Activated CD4-positive, alpha-beta T cell treated with anti-CD3 and anti-CD28 coated beads for 24 hours (primary cell): ENCODE results near the gene WDR33.
"Not testable (repeated sequence)": the region's sequence is repeated elsewhere in the genome, so short reads cannot be mapped to it uniquely, and the experiment has no call there.

Source experiments
- DNase-seq, 2 donors: peaks; one replicate each; pipeline ENCODE4 v3.0.0-alpha.2; 2020; ENCODE audit warnings: low read depth in 2 of 2

The WDR33 gene

DNA sequence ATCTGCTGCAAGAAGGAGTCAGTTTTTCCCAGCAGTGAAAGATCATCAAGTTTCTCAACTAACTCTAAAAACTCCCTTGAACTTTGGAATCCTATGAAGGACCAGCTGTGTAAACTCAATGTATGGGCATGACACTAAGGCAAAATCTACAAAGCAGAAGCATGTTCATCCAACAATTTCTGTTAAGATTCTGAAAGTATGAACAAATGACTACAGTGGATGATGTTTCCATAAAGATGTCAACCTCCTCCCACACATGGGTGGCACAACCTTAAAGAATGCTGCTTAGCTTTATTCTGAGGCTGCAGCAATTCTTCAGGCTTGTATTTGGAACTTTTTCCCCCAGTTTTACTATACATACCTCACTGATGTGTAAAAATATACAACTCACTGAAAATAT is 47.2 kb downstream of the WDR33 start:
- DNase-seq, result no peak

DNA sequence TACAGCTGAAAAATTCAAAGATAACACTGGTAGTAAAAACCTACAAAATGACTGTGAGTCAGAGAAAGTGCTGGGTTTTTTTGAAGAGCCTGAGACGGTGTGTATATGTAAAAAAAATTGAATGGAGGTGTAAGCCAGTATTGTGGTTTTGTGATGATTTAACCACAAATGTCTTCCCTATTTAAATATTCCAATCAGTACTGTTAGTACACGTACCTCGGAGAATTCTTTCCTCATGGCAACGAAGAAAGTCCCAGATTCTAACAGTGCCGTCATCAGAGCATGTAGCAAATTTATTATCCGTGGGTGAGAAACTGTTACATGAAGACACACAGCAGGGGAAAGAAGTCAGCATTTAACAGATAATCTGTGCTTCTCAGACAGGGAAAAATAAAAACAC is 48.1 kb downstream of the WDR33 start:
- no peak for DNase-seq

- no peak for DNase-seq
Observed at GRCh38 chr2:127762441-127762840, 48.5 kb downstream of the WDR33 start.

DNA sequence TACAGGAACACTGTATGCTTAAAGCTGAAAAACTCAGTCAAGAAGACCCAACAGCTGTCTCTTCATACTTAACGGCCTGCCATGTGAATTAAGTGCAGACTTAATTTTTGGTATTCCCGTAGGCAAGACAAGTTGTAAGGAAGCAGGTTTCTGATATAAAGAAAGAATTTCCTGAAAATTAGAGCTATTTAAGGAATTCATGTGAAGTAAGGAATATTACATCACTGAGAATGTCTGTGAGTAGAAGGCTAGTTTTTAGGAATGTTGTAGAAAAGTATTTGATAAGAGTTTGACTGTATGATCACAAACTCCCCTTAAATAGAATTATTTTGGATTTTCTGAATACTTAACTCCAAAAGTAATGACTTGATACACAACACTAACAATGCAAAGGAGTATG is 51.0 kb downstream of the WDR33 start:
- DNase-seq, result no peak

DNA sequence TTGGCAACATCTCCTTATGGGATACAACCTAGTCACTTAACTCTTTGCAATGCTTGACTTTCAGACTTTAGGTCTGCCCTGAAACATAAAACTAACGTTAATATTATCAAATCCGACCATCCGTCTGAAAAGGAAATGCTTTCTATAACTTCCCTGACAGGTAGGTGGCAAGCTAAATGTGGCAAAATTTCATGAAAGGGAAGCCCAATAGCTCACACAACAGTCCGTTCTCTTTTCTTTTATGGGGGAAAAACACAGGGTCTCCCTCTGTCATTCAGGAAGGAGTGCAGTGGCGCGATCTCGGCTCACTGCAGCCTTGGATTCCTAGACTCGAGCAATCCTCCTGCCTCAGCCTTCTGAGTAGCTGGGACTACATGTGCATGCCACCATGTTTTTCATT is 56.8 kb downstream of the WDR33 start:
- DNase-seq, result no peak

DNA sequence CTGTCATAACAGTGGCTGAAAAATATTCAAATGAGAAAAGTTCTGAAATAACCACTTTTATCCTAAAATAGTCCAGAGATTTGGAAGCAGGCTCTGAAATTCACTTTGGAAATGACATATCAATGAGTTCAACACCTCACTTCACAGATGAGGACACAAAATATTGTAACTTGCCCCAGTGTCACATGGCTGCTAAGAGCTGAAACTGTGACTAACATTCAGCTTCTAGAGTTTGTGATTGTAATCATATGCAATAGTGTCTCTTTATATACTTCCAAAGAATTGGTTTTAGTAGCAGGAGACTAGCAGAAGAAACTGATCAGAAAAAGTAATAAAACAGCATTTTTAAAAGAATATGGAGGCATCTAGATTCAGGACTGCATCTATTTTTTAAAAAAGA is 57.6 kb downstream of the WDR33 start:
- DNase-seq, result no peak

- DNase-seq, result not testable (repeated sequence)
Observed at GRCh38 chr2:127749537-127749936, 61.4 kb downstream of the WDR33 start.

DNA sequence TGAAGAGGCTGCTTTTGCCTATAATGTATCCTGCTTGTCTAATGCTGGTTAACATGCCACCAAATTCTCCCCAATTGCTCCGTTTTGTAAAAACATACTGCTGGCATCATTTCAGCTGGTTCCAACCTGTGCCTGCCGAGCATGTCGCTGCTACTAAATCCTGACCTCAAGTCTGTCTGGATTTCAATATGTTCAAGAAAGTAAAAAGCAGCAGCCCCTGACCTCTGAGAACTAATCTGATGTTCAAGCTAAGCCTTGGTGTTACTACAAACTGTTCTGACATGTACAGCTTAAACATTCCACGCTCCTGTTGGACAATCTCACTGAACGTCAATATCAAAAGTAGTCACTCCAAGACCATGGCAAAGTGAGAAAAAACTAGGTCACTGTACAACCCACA is 63.4 kb downstream of the WDR33 start:
- no peak for DNase-seq

DNA sequence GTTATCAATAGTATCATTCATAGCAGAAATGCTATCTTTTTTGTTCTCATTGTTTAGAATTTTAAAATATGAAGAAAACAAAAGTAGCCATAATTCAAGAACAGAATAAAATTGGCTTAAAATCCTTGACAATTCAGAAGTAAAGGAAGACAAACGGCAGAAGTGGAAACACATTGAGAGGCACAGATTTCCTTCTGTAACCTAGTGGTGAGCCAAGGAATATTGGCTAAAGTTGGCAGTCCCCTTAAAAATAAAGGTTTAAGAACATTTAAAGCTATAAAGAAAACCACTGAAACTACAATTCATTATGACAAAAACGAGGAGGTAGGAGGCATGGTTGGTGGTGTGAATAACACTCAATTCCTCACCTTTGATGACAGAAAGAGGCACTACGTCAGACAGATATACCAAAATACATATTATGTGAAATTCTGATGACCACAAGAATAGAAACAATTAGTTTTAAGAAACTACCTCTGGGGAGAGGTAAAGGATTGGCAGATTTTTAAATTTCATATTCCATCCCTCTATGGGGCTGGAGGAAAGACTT is 67.4 kb downstream of the WDR33 start:
- no peak for DNase-seq

- no peak for DNase-seq
Observed at GRCh38 chr2:127740665-127741288, 70.2 kb downstream of the WDR33 start.

GRCh38 chr2:127739800-127740199 is 71.2 kb downstream of the WDR33 start:
- DNase-seq, result no peak

GRCh38 chr2:127737892-127738291 is 73.1 kb downstream of the WDR33 start:
- DNase-seq, result no peak

- no peak for DNase-seq
Observed at GRCh38 chr2:127735537-127736399, 75.2 kb downstream of the WDR33 start.

DNA sequence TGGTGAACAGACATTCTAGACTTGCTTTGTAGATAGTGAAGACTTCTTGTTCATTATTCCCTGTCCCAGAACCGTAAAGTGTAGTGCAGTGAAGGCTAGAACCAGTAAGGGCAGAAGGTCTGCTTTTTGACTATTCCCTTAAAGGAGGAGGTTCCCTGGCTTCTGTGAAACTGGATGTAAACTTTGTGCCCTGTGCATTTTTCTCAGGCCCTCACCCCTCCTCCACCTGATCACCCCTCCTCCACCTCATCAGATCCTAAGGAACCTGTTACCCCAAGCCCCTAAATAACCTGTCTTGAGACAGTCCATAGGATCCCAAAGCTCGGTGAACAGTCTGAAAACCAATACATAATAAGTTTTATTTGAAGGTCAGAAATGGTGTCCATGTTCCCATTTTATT is 75.9 kb downstream of the WDR33 start:
- DNase-seq, result no peak

DNA sequence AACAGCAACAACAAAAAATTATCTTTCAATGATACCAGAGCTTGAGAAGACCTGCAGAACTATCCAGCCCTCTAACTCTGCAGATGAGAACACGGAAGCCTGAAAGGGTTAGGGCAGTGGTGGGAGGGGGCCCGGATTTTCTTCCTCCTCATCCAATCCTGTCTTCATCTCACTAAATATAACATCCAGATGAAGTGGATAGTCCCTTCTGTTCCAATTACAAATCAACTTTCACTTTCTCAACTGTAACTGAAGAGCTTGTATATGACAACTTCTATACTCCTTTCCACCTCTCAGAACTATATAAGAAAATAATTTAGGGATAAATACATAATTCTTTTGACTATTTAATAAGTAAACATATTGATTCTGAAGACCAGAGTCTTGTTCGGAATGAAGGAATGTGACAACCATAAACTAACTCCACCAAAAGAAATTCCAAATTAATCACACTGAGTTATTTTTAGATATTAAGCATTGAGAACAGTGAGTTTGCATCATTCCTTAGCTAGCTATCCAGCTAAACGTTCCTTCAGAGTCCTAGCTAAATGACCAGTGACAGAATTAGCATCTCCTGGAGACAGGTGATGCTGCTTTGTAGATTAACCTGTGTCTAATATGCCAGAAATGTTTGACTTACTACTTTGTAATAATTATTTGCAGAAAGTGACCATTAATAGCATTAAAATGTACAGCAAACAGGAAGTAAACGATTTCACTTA is 77.0 kb downstream of the WDR33 start:
- no peak for DNase-seq

GRCh38 chr2:127733113-127733815 is 77.7 kb downstream of the WDR33 start:
- DNase-seq, result no peak

DNA sequence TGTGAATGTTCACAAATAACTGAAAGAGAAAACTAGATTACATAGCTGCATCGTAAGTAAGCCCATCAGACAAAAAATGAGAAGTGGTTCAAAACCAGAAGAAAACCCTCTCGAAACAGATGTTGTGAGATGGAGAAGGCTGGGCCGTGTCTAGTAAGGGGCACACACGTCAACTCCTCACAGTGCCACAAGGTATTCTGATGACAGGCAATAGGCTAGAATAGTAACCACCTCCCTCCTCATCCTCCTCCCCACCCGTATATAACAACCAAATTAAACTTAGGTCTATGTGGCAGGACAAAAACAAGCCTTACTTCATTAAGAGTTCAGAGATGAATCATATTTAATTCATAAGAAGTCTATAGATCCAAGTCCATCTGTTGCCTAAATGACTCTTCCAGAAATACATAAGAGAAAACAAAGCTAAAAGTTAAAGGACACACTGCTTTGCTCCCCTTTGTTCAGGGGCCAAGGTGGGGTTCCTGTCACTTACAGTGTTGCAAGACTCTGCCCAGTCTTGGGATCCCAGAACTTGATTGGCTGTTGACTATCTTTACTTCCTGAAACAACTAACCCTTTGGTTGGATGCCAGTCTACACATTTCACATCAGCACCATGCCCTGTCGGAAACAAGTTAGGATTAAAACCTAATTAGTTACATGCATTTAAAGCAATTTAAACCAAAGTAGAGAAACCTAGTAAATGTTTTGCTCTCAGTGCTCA is 84.7 kb downstream of the WDR33 start:
- no peak for DNase-seq

- DNase-seq, result no peak
Observed at GRCh38 chr2:127722807-127723206, 88.2 kb downstream of the WDR33 start.

DNA sequence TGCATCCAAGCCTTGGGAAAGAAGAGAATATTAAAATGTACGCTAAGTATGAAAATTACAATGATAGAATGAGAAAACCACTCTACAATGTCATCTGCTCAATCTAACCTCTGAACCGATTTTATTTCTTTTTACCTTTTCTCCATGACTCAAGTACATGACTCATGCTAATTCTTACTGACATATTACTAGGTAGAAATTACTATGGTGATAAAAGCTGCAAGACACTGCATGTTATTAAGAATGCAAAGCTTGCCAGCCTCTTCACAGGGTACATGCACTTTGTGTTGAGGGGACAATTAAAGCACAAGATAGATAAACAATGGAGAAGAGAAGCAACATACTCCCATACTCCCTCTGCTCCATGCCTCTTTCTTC is 89.0 kb downstream of the WDR33 start:
- no peak for DNase-seq

DNA sequence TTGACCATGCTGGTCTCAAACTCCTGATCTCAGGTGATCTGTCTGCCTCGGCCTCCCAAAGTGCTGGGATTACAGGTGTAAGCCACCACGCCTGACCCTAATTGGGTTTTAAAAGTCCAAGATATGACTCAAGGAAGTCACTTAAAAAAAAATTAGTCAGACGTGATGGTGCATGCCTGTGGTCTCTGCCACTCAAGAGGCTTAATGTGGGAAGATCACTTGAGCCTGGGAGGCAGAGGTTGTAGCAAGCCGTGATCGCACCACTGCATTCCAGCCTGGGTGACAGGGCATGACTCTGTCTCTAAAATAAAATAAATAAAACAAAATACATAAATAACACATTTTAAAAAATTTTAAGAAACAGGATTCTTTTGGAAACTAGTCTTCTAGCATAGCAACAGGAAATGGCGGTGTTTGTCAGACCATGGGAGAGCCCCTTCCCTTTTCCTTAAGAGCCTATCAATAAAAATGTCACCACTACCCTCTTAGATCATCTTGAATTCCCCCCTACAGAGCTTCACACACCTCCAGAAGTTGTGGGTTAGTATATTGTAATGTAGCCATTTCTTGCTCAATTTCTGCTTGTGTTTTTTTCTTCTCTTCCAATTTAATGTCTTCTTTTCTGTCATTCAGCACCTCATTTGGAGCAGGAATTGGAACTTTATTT is 89.5 kb downstream of the WDR33 start:
- DNase-seq, result no peak
